Stimulated activated CD4-positive, alpha-beta T cell treated with anti-CD3 and anti-CD28 coated beads, Interleukin-15, amount 100 ng/mL, for 1 hour (primary cell): ENCODE results near the gene NAA20.
A peak's percentile ranks its signal among the peaks of the same experiment; 100 is the strongest.

Experiments used
- DNase-seq, 2 donors: peaks; one replicate each; pipeline ENCODE4 v3.0.0-alpha.2; 2020; ENCODE audit warnings: low read depth in 1 of 2, low spot score in 1 of 2

Gene NAA20, protein sequence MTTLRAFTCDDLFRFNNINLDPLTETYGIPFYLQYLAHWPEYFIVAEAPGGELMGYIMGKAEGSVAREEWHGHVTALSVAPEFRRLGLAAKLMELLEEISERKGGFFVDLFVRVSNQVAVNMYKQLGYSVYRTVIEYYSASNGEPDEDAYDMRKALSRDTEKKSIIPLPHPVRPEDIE

DNA sequence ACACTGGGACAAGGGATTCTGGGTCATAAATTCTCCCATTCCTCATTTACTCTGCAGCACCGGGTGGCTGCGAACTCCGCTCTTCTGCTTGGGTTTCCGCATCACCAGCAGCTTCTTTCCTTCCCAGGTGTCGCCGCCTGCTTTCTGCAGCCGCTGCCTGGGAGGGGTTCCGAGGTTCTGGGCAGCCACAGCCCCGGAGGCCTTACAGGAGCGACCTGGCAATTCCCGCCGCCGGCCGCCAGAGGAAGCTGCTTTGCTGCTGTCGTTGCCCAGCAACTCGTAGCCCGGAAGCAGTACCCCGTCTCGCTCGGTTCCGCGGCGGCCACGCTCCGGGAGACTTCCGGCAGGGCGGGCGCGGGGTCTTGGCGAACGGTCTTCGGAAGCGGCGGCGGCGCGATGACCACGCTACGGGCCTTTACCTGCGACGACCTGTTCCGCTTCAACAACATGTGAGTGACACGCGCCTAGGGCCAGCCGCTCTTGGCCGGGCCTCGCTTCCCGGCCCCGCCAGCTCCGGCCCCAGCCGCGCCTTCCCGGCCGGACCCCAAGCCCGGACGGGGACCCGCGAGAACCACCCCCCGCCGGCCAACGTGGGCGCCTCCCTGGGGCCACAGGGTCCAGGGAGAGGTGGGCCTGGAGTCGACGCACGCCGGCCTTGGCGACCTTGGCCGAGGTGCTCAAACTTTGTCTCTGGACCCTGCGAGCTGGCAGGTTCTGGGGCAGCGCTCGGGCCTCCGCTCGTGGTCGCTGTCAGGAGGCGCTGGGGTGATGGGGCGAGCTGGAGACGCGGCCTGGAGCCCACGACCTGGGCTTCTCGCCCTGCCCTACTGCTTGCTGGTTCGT lies at the start of gene NAA20:
Gene NAA20, plus strand, starts transcription at position 362 of the 843 bp plus-strand sequence. Its CDS starts 35 bp downstream, at position 397.
- peak; percentile 74 to 84 for DNase-seq

DNA sequence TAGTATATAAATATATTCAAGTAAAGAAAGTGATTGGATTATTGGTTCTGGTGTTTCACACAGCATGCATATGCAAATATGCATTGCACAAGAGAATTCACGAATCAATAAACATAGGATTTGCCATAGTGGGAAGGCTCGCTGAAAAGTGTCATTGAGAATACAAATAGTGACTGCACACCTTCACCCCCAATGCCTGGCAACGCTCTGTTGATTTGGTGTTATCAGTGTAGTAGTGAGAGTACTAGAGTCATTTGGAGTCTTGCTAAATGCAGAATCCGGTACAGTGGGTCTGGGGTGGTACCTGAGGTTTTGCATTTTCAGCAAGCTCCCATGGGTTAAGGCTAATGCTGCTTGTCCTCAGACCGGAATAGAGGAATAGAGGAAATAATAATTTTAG lies 49.7 kb upstream of the NAA20 start:
- no peak for DNase-seq

DNA sequence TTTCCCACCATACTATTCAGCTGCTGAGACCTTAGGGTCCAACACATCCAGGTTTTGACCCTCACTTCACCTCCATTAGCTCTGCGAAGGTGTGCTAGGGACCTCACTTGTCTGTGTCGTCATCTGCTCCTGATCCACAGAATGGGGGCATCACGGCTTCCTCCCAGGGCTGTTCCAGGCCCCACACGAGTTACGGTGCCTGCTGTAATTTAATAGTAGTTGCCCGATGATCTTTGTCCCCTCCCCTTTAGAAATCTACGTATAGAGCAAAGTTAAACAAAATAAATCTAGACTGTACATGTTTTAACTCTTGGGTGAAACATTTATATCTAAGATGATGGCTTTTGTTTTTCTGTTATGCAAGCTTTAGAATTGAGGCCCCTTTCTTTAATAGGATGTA lies 49.1 kb upstream of the NAA20 start:
- DNase-seq = no peak

DNA sequence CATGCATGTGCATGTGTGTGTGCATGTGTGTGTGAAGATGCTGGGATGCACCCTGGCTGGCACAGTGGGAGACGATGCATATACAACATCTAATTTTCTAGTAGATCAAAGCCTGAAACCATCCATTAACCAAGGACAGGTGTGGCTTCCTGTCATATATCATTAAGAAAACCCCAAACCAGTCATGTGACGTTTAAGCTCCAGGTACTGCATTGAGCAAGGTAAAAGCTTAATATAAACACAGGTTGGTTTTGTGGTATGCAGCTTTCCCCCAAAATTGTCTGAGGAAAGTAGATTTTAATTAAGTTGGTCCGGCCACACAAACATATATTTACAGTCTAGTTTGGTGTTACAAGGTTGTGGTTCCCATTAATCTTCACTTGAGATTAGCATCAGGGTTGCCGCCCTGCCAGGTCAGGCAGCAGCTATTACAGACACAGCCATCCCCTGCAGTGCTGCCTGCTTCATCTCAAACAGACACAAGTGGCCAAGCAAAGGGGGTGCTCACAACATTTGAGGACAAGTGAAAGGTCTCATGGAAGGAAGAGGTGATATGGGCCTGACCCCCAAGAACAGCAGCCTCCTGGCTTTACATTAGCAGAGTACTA lies 48.6 kb upstream of the NAA20 start:
- no peak for DNase-seq

DNA sequence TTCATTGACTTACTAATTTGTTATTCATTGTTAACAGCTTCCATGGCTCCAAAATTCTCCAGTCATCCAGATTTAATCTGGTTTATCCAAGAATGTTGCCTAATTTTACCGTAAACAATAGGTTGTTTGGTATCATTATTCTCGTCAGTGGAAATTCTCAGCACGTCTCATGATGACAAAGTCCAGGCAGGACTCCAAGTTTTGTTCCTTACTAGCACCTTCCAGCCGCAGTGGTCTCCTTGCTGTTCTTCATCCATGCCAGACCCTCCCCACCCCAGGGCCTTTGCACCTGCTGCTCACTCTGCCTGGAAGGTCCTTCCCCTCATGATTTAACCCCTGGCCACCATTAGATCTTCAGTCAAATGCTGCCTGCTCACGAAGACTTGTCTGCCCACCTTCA lies 48.1 kb upstream of the NAA20 start:
- no peak for DNase-seq

DNA sequence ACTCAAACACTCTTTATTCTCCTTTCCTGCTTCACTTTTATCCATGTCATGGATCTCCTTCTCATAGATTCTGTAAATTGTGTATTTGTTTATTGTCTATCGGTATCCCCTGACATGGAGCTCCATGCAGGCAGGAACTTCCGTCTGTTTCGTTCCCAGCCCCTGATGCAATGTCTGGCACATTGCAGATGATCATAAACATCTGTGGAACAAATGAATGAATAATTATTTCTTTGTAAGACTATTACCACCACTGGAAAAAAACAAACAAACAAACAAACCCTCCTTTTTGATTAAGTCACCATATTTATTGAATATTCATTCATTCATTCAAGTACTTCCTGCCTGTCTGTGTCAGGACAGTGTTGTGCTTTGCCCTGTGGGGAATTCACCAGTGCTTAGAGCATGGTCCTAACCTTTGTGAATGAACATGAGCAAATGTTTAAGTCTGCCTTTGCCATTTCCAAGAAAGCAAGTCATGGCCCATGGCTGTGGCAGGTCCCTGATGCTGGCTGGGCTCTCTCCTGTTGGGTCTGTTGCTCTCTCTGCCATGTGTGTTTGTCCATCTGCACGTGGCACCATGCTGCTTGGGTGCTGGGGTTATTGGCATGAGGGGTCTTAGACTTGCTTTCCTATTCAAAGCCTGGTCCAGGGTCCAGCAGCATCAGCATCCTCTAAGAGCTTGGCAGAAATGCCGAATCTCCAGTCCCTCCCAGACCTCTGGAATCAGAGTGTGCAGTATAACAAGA lies 47.5 kb upstream of the NAA20 start:
- DNase-seq = no peak

DNA sequence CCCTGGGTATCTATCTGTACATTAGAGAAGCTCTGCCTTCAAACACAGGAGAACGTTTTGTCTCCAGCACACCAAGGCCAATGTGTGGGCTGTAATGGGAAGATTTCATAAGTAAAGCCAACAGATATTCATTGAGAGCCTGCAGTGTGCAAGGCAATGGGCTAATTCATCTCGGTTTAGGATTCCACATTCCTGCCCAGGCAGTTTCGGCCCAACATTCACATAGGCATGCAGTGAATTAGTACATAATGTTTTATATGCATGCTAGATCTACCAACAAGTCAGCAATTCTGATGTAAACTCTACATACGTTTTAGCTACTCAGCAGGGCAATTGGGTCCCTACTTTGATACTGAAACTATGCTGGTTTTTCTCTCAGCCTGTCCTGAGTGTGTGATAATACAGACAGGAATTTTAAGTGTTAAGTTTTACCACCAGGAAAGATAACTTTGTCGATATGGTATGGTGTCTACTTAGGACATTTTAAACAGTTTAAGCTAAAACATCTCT lies 46.9 kb upstream of the NAA20 start:
- no peak for DNase-seq

DNA sequence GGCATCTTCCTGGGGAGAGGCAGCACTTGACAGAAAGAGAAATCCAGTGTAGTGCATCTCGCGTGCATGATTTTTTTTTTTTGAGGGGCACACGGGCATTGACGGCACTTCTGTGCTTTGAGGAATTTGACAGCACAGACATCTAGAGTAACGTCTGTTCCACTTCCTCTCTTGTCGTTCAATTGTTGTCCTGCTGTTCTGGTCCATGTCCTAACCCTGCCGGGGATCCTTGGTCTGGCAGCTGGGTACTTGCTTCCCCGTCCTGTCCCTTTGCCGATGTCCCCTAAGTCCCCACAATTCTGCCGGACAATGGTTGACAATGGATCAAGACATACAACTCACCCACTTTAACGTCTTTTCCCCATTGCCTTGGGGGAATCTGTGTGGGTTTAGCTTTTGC lies 46.0 kb upstream of the NAA20 start:
- DNase-seq = no peak

DNA sequence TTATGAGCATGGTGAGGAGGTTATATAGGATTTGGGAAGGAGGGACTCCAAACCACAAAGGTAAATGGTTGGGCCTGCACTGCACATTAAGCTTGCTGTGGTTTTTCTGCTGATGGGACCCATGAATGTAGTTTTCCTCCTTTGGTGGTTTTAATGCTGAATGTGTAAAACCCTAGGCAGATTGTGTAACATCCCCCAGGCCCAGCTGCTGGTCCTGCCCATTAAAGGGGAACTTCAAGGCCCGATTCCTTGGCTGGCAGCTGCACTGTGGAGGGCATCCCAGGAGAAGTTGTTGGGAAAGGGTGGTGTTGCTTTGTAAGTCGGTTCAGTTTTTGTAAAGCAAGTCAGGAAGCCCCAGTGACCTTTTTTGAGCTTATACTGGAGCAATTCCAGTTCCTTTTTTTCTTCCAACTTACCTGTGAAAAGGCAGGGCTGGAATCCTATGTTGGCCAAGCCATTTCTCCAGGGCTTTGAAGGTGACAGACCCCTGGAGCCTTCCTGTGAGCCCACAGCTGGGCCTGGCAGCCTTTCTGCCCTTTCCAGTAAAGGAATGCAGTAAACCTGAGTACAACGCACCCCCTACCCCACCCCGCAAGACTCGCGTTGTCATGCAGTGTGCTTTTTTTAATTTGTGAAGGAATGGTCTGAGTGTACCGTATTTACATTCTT lies 43.1 kb upstream of the NAA20 start:
- no peak for DNase-seq

DNA sequence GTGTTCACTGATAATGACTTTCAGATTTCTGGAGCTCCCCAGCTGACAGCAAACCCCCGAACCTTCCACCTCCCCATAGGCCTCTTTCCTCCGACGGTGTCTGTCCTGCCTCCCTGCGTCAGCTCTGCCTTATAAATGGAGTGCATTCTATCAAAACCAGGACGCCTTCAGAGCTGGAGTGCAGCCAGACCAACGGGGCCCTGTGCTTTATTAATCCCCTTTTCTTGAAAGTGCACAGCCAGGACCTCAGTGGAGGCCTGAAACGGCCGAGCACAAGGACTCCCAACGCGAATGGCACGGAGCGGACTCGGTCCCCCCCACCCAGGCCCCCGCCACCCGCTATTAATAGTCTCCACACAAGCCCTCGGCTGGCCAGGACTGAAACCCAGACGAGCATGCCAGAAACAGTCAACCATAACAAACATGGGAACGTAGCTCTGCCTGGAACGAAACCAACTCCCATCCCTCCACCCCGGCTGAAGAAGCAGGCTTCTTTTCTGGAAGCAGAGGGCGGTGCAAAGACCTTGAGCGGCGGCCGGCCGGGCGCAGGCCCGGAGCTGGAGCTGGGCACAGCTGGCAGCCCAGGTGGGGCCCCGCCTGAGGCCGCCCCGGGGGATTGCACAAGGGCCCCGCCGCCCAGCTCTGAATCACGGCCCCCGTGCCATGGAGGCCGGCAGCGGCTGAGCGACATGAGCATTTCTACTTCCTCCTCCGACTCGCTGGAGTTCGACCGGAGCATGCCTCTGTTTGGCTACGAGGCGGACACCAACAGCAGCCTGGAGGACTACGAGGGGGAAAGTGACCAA lies 42.3 kb upstream of the NAA20 start:
- DNase-seq = no peak

DNA sequence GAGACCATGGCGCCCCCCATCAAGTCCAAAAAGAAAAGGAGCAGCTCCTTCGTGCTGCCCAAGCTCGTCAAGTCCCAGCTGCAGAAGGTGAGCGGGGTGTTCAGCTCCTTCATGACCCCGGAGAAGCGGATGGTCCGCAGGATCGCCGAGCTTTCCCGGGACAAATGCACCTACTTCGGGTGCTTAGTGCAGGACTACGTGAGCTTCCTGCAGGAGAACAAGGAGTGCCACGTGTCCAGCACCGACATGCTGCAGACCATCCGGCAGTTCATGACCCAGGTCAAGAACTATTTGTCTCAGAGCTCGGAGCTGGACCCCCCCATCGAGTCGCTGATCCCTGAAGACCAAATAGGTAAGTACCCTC lies 41.7 kb upstream of the NAA20 start:
- DNase-seq = no peak

DNA sequence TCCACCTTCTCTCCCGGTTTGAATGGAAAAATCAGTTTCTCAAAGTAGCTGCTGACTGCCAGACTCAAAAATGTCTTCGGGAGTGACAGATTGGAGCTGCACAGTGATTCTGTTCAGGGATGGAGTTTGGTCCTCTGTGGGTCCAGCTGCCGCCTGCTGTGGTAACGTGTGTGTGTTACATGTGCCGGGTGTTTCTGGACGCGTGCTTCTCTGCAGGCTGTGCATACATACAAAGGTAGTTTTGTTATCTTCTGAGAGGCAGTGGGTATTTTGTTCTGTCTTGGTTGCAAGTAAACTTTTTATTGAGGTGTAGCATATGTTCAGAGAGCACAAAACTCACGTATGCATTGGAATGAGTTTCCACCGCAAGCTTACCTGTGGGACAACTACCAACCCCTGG lies 41.3 kb upstream of the NAA20 start:
- DNase-seq = no peak

DNA sequence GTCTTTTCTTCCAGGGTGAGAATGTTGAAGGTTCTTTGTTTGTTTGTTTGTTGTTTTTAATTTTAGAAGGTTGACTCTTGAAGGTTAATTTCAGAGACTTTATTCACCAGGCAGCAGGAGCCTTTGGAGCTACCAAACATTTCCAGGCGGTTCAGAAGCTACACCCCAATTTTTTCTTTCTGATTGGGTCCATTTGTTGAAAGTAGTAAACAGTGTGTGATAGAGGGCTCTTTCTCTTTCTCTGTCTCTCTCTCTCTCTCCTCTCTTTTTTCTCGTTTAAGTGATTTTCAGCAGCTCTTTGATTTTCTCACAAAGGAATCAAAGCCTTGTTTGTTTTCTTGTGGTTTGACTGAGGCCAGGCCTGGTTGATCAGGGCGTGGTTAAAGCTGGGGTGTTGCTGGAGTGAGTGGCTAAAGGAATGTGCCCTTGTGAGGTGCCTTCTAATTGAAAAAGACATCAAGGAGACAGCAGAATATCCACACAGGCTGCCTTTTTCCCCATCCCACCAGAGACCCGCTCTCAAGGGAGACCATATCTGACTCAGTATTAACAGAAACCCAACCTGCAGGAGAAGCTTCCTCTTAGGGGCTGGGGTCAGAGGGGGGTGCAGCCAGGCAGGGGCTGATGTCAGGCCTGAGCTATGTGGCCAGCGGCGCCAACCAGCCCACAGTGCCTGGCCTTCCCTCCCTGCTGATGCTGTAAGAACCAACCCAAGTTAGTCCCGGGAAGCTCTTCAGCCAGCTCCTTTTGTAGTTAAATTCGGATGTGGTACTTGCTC lies 40.4 kb upstream of the NAA20 start:
- no peak for DNase-seq

DNA sequence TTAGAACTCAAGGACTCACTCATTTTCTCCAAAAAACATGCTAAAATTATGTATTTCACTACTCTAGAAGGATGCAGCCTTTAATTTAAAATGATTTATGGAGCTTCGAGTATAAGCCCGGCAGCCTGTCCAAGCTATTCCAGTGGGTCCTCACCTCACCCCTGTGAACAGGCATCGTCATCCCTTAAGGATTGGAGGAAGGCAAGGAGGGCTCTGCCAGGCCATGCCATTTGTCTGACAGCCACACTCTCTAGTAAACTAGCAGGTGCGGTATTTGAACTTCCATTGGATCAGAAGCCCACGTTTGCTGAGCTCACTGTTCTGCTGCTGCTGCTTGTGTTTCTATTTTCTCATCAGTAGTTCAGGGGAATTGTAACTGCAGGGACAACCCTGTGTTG lies 39.8 kb upstream of the NAA20 start:
- no peak for DNase-seq

DNA sequence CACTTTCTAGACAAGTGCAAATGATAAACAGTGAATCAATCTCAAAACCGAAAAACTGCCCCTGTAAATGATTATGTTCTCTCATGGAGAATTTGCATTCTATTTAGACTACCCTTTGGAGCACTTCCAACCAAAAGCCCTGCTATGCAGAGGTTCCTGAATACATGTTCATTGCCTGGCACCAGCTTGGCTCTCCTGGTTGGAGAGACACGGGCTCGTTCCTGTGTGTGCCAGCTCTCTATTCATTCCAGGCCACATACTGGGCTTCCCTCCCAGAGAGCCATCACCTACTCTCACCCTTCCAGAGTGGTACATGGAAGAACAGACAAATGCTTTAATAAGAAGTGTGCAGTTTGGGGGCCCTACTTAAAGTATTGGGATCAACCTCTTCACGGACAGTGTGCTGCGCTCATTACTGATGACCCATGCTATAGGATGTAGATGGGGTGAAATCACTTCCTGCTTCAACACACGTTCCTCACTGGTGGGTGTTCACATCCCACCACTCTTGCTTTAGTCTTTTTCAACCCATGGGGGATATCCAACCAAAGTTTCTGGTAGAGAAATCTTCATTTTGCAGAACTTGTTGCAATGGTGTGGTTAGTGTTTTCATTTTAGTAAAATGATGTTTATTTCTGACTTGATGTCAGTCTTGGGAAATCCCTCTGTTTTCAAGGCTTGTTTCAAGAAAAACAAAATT lies 38.5 kb upstream of the NAA20 start:
- DNase-seq = no peak

DNA sequence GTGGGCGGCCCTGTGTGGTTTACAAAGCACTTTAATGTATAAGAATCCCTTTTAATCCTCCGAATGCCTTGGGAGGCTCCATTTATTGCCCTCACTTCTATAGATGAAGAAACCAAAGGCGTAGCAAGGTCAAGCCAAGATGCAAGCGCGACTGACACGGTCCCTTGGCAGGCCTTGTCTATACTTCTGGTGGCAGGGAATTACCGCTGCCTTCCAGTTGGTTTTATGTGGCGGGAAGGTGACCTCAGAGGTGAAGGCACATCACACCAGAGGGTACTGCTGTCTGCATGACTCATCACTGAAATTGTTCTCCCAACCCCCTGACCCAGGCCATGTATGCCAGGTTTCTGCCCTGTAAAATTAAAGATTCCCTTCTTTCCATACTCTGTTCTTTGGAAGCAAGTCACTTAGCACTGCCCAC lies 36.1 kb upstream of the NAA20 start:
- DNase-seq = no peak

DNA sequence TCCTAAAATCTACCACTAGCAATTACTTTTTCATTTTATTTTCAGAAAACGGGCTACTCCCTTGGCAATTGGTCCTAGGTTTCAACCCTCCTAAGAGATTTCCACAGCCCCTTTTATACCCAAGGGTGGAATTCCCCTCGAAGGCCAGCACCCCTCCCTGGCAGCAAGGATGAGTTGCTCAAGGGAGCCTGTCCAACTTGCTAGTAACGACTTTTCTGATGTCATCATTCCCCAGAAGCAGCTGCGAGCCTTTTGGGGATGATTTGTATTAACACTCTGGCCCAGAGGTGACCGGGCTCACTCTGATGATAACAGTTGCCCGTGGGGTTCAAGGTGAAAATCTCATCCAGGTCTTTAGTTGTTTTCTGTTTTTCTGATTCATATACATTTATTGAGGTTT lies 30.7 kb upstream of the NAA20 start:
- DNase-seq = no peak

DNA sequence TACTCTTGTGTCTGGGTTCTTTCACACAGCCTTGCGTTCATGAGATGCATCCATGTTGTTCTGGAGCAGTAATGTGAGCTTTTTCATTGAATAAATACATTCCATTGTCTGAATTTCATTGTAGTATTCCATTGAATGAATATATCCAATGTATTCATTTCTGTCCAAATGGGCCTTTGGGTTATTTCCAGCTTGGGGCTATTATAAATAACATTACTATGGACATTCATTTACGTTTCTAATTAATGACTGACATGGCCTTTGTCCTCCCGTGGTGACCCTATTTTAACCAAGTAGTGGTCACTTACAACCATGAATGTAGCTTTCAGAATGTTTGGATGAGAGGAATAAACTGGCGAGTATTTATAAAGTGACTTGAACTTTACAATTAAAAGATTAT lies 30.1 kb upstream of the NAA20 start:
- no peak for DNase-seq

DNA sequence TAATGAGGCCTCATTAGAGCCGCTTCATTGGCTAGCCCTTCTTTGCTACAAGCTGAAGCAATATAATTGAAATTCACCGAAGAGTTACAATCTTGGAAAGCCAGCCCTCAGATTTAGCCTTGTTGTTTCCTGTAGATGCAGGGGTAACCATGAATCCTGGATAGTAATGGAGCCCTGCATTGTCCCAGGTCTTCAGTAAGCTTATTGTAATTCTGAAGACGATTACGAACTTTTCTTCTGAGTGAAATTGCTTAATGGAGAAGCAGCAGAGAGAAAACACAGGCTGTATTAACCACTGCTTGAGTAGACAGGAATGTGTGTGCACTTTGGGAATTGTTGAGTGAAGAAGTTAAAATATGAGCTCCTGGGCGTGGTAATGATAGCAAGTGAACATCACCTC lies 26.3 kb upstream of the NAA20 start:
- no peak for DNase-seq
